Kidney epithelial cell (primary cell): Measurements from ENCODE around the gene FRY. TPM values are rescaled to one million over a fixed set of nuclear protein-coding genes. Genes with fewer than 3 reads are reported as not detected.
A peak's percentile ranks its signal among the peaks of the same experiment; 100 is the strongest.

Experiments used
- DNase-seq: peaks from one replicate; pipeline ENCODE4 v3.0.0-alpha.2; 2010; ENCODE audit warnings: low read depth
- H3K27me3 ChIP-seq: 2 replicates; pipeline ENCODE4 v1.6.0; 2011; ENCODE audit warnings: low read length; ENCODE audit not compliant: control insufficient read depth, insufficient read depth
- H3K36me3 ChIP-seq: 2 replicates; pipeline ENCODE4 v1.5.1; 2011; ENCODE audit warnings: low read length; ENCODE audit not compliant: control insufficient read depth, insufficient read depth
- H3K4me3 ChIP-seq: 2 replicates; pipeline ENCODE4 v1.5.1; 2011; ENCODE audit warnings: low read depth, mild to moderate bottlenecking, control low read depth, low read length
- total RNA-seq: library from RNA; depleted of rRNA; stranded (reverse); fragments of >200 nt; gene quantifications from 2 replicates; pipeline ENCODE4 v1.2.3, GENCODE V29; 2015
- TF ChIP-seq, protein P1 (sequence below): IDR thresholded peaks from 2 replicates; pipeline ENCODE4 v1.5.1; 2011; ENCODE audit warnings: mild to moderate bottlenecking, moderate library complexity, low read length, control low read depth, inconsistent platforms; ENCODE audit not compliant: insufficient read depth, poor library complexity, severe bottlenecking

Gene FRY
- total RNA-seq, 1 donor from 2014 or later = 6.7 TPM

DNA sequence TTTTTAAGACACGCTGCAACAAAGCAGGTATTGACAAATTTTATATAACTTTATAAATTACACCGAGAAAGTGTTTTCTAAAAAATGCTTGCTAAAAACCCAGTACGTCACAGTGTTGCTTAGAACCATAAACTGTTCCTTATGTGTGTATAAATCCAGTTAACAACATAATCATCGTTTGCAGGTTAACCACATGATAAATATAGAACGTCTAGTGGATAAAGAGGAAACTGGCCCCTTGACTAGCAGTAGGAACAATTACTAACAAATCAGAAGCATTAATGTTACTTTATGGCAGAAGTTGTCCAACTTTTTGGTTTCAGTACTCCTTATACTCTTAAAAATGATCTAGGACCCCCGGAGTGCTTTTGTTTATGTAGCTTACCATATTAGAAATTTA lies 284.9 kb downstream of the FRY start:
- Histone ChIP-seq H3K27me3 (no peaks in the 10 kb centered on the region), H3K36me3 (peaks cover 2% of the 10 kb centered on the region), H3K4me3 (peak overlapping the region; percentile 58)
- no peak for DNase-seq
- TF ChIP-seq, protein P1, sequence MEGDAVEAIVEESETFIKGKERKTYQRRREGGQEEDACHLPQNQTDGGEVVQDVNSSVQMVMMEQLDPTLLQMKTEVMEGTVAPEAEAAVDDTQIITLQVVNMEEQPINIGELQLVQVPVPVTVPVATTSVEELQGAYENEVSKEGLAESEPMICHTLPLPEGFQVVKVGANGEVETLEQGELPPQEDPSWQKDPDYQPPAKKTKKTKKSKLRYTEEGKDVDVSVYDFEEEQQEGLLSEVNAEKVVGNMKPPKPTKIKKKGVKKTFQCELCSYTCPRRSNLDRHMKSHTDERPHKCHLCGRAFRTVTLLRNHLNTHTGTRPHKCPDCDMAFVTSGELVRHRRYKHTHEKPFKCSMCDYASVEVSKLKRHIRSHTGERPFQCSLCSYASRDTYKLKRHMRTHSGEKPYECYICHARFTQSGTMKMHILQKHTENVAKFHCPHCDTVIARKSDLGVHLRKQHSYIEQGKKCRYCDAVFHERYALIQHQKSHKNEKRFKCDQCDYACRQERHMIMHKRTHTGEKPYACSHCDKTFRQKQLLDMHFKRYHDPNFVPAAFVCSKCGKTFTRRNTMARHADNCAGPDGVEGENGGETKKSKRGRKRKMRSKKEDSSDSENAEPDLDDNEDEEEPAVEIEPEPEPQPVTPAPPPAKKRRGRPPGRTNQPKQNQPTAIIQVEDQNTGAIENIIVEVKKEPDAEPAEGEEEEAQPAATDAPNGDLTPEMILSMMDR = no peak

DNA sequence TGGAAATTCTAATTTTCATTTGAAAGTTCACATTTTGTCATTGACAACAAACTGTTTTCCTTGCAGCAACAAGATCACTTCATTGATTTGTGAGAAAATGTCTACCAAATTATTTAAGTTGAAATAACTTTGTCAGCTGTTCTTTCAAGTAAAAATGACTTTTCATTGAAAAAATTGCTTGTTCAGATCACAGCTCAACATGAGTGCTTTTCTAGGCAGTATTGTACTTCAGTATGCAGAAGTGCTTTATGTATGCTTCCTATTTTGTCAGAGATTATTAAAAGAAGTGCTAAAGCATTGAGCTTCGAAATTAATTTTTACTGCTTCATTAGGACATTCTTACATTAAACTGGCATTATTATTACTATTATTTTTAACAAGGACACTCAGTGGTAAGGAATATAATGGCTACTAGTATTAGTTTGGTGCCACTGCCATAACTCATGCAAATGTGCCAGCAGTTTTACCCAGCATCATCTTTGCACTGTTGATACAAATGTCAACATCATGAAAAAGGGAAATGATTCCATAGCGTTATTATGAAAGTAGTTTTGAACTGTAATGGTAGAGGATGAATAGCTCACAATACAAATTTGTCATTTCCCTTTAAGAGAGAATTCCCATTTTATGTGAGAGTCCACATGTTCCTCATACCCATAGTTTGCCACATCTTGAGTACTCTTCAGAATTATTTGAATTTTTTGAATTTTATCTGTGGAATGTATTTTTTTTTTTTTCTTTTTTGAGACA lies 286.3 kb downstream of the FRY start:
- TF ChIP-seq, protein P1 = no peak
- Histone ChIP-seq H3K27me3 (no peaks in the 10 kb centered on the region), H3K4me3 (no peak overlapping the region), H3K36me3 (peaks cover 2% of the 10 kb centered on the region)
- DNase-seq = no peak

DNA sequence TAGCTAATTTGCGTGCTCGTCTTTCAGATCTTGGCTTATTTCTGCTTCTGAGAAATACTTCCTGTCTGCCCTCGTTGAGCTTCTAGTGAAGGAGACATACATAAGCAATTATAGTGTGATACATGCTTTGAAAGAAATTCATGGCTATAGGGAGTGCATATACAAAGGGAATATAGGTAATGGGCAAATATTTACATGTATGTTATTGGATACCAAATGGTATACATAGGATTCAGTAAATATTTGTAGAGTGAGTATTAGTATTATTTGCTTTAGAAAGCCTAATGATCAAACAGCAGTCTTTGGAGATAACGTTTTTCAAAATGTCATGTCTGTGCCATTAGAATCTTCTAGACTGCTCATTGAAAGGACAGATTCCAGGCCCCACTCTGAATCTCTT lies 289.0 kb downstream of the FRY start:
- no peak for DNase-seq
- Histone ChIP-seq H3K27me3 (no peaks in the 10 kb centered on the region), H3K36me3 (peaks cover 2% of the 10 kb centered on the region), H3K4me3 (no peak overlapping the region)
- TF ChIP-seq, protein P1 = no peak

DNA sequence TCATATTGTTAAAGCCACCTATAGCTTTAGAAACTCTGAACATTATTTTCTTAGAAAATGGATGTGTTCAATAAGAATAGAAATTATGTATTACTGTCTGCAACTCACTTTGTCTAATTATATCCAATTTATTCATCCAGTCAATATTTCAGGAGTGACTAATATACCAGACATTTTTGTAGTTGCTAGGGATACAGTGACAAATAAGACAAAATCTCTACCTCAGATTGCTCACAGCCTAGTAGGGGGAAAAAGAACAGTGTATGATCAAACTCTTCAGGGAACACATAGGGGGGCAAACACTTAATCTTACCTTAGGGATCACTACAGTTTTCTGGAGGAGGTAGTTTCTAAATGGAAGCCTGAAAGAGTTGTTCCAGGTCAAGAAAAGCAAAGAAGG lies 292.3 kb downstream of the FRY start:
- TF ChIP-seq, protein P1 = no peak
- Histone ChIP-seq H3K4me3 (no peak overlapping the region), H3K36me3 (peaks cover 2% of the 10 kb centered on the region), H3K27me3 (no peaks in the 10 kb centered on the region)
- DNase-seq = no peak

DNA sequence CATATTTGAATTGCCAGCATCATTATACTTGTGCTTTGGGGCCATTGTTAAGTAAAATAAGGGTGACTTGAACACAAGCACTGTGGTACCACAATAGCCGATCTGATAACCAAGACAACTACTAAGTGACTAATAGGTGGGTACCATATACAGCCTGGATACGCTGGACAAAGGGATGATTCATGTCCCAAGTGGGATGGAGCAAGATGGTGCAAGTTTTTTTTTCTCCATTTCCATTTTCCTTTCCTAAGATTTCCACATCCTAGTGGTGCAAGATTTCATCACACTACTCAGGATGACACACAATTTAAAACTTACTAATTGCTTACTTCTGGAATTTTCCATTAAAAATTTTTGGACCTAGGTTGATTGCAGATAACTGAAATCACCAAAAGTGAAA lies 298.9 kb downstream of the FRY start:
- Histone ChIP-seq H3K27me3 (no peaks in the 10 kb centered on the region), H3K36me3 (no peaks in the 10 kb centered on the region), H3K4me3 (no peak overlapping the region)
- TF ChIP-seq, protein P1 = no peak
- DNase-seq = no peak

DNA sequence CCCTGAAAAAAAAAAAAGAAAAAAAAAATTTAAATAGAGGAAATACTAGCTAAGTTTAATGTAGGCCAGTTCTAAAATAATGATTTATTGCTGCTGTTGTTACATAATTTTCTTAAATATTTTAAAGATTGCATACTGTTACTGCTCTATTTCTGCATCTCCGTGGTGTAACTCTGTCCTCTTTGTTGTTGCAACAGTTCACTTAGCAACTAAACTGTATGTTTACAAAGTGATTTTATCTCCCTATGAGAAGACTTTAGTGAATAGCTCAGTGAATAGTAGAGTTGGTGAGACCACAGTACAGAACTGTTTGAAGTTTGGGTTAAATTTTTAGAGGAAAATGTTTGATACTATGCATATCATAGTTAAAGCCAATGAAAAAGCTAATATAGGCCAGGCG lies 303.1 kb downstream of the FRY start:
- Histone ChIP-seq H3K4me3 (no peak overlapping the region), H3K36me3 (no peaks in the 10 kb centered on the region), H3K27me3 (no peaks in the 10 kb centered on the region)
- TF ChIP-seq, protein P1 = no peak
- no peak for DNase-seq
